ENCODE measurements around the gene USP25. TPM values are rescaled to one million over a fixed set of nuclear protein-coding genes. Genes with fewer than 3 reads are reported as not detected.

The USP25 gene
- total and polyA plus RNA-seq, 2 donors (not counting 1 experiment from before 2014, with no cell fraction given) = 14.2 to 55.5 TPM

DNA sequence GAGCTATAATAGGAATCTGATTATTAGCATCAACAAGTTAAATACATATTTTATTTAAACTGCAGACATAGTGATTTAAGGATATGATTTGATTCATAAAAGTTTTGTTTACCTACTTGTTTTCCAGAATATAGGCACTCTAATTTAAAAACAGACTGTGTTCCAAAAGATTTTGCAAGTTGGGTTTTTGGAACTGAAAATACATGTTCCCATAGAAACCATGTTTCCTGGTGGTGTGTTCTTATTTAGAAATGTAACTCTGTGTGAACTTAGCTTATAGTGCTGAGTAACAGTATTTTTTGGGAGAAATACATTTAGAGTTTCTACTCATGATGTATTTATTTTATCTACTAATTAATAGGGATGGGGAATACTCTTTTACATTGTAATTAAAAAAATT, 21.8 kb downstream of the USP25 start:
- peaks cover 0 to 2% of the 10 kb centered on the region in 2 experiments for H3K36me3 ChIP-seq (replicated peaks in 1 of 2; ENCODE audit: control extremely low read depth in 1 of 2, control insufficient read depth in 1 of 2, extremely low read depth in 1 of 2, insufficient read depth in 2 of 2, low read length in 1 of 2)
- peaks cover 64% of the 10 kb centered on the region for H3K4me1 Mint-ChIP-seq
- intact Hi-C loops (cut with micrococcal nuclease) = no loop called here
- H3K27me3 ChIP-seq (replicated peaks in 1 of 4; ENCODE audit: control extremely low read depth in 1 of 4, control insufficient read depth in 3 of 4, insufficient read depth in 4 of 4, low read length in 3 of 4) = no peaks in the 10 kb centered on the region
- ChIA-PET CTCF (no interaction called here), POLR2A (no interaction called here)
- H3K4me2 ChIP-seq (replicated peaks; ENCODE audit: low read depth, low read length, poor library complexity, severe bottlenecking) = no peak overlapping the region
- no peak overlapping the region for H3K27ac ChIP-seq (ENCODE audit: low read length in 2 of 2)
- H3K79me2 ChIP-seq (ENCODE audit: control insufficient read depth, insufficient read depth, low read length) = peaks cover 98% of the 10 kb centered on the region
- no peaks in the 10 kb centered on the region for H3K9me3 ChIP-seq (ENCODE audit: control extremely low read depth in 1 of 3, control insufficient read depth in 2 of 3, insufficient read depth in 1 of 3, low read length in 2 of 3)
- peaks cover 16 to 29% of the 10 kb centered on the region in 2 donors for H3K4me1 ChIP-seq (ENCODE audit: control insufficient read depth in 2 of 2, insufficient read depth in 2 of 2, low read length in 2 of 2)
- no peak overlapping the region for H3K9ac ChIP-seq (ENCODE audit: low read length)
- TF ChIP-seq, protein P1, sequence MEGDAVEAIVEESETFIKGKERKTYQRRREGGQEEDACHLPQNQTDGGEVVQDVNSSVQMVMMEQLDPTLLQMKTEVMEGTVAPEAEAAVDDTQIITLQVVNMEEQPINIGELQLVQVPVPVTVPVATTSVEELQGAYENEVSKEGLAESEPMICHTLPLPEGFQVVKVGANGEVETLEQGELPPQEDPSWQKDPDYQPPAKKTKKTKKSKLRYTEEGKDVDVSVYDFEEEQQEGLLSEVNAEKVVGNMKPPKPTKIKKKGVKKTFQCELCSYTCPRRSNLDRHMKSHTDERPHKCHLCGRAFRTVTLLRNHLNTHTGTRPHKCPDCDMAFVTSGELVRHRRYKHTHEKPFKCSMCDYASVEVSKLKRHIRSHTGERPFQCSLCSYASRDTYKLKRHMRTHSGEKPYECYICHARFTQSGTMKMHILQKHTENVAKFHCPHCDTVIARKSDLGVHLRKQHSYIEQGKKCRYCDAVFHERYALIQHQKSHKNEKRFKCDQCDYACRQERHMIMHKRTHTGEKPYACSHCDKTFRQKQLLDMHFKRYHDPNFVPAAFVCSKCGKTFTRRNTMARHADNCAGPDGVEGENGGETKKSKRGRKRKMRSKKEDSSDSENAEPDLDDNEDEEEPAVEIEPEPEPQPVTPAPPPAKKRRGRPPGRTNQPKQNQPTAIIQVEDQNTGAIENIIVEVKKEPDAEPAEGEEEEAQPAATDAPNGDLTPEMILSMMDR (IDR thresholded peaks at IDR 0.05) = no peak
- ATAC-seq (ENCODE audit: low read depth) (no peak), DNase-seq (no peak)
- H2AFZ ChIP-seq (ENCODE audit: insufficient read depth, low read depth, low read length, poor library complexity, severe bottlenecking) = no peak overlapping the region
- H4K20me1 ChIP-seq (ENCODE audit: control insufficient read depth, insufficient read depth, low read length, poor library complexity, severe bottlenecking) = peaks cover 79% of the 10 kb centered on the region
- no peaks in the 10 kb centered on the region for H3K27me3 Mint-ChIP-seq
- H3K4me3 ChIP-seq (ENCODE audit: control extremely low read depth in 1 of 5, extremely low read depth in 1 of 5, insufficient read depth in 1 of 5, low read depth in 2 of 5, low read length in 4 of 5) = no peak overlapping the region
- no peak overlapping the region for H3K27ac Mint-ChIP-seq
- H3K9me3 Mint-ChIP-seq (ENCODE audit: insufficient read depth) = no peaks in the 10 kb centered on the region
- H3K4me3 Mint-ChIP-seq = no peak overlapping the region

DNA sequence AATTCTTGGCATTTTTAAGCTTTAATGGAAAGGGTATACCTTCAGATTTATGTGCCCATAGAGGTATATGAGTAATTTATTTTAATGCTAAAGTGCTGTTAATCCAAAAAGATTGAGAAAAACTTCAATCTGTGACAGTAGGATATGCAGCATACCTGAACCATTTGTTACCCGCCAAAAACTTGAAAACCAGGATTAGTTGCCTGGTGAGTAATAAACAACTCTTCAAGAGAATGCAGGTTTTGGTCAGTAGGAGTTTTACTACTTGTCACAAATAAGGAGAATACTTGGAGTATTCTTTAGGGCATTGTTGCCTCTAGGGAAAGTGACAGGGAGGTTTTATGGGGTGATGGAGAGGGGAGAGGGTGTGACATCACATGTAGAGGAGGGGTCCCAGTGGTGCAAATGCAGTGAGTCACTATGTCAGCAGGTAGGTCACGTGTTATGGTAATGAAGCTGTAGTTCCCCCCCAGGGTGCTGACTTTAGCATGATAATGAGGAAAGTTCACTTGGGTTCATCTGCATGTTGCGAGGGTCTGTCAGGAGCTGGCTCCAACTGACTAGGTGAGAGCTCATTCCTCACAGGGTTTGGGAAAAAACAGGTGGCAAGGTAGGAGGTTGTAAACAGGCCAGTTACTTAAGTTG, 23.1 kb downstream of the USP25 start:
- no peak overlapping the region for H3K4me2 ChIP-seq (replicated peaks; ENCODE audit: low read depth, low read length, poor library complexity, severe bottlenecking)
- peaks cover 99% of the 10 kb centered on the region for H3K79me2 ChIP-seq (ENCODE audit: control insufficient read depth, insufficient read depth, low read length)
- TF ChIP-seq, protein P1 (IDR thresholded peaks at IDR 0.05) = no peak
- no peak for TF ChIP-seq EZH2 (IDR thresholded peaks at IDR 0.05; ENCODE audit: borderline replicate concordance, insufficient read depth, low read depth, low read length, poor library complexity, severe bottlenecking)
- intact Hi-C loops (cut with micrococcal nuclease) = no loop called here
- H4K20me1 ChIP-seq (ENCODE audit: control insufficient read depth, insufficient read depth, low read length, poor library complexity, severe bottlenecking) = peaks cover 83% of the 10 kb centered on the region
- H3K4me3 ChIP-seq (ENCODE audit: control extremely low read depth in 1 of 5, extremely low read depth in 1 of 5, insufficient read depth in 1 of 5, low read depth in 2 of 5, low read length in 4 of 5) = no peak overlapping the region
- ATAC-seq (ENCODE audit: low read depth) (no peak), DNase-seq (no peak)
- peaks cover 4% of the 10 kb centered on the region for H3K9me3 Mint-ChIP-seq (ENCODE audit: insufficient read depth)
- no peak overlapping the region for H3K27ac Mint-ChIP-seq
- ChIA-PET CTCF (no interaction called here), POLR2A (no interaction called here)
- H3K4me1 ChIP-seq (ENCODE audit: control insufficient read depth in 2 of 2, insufficient read depth in 2 of 2, low read length in 2 of 2) = peaks cover 25 to 40% of the 10 kb centered on the region in 2 donors
- peaks cover 3 to 9% (median 7%) of the 10 kb centered on the region in 3 donors for H3K9me3 ChIP-seq (ENCODE audit: control extremely low read depth in 1 of 3, control insufficient read depth in 2 of 3, insufficient read depth in 1 of 3, low read length in 2 of 3)
- H3K27me3 ChIP-seq (replicated peaks in 1 of 4; ENCODE audit: control extremely low read depth in 1 of 4, control insufficient read depth in 3 of 4, insufficient read depth in 4 of 4, low read length in 3 of 4) = no peaks in the 10 kb centered on the region
- H3K9ac ChIP-seq (ENCODE audit: low read length) = no peak overlapping the region
- peaks cover 69% of the 10 kb centered on the region for H3K4me1 Mint-ChIP-seq
- no peaks in the 10 kb centered on the region for H3K27me3 Mint-ChIP-seq
- no peak overlapping the region for H3K27ac ChIP-seq (ENCODE audit: low read length in 2 of 2)
- 89% methylated on average over 3 of the region's 3 CpGs for WGBS (ENCODE audit: insufficient coverage)
- H2AFZ ChIP-seq (ENCODE audit: insufficient read depth, low read depth, low read length, poor library complexity, severe bottlenecking) = no peak overlapping the region
- peaks cover 0 to 2% of the 10 kb centered on the region in 2 experiments for H3K36me3 ChIP-seq (replicated peaks in 1 of 2; ENCODE audit: control extremely low read depth in 1 of 2, control insufficient read depth in 1 of 2, extremely low read depth in 1 of 2, insufficient read depth in 2 of 2, low read length in 1 of 2)
- H3K4me3 Mint-ChIP-seq = peak overlapping the region; percentile 13

Measured in B cell (primary cell).